Astrocyte (in vitro differentiated cells and primary cell): ENCODE data around the gene PHKG1. TPM values are rescaled to one million over a fixed set of nuclear protein-coding genes. Genes with fewer than 3 reads are reported as not detected.
A peak's percentile ranks its signal among the peaks of the same experiment; 100 is the strongest.
"Not testable (repeated sequence)": the region's sequence is repeated elsewhere in the genome, so short reads cannot be mapped to it uniquely, and the experiment has no call there.

Experiments used
- DNase-seq: peaks from one replicate; pipeline ENCODE4 v3.0.0-alpha.2; 2010; ENCODE audit warnings: low read depth
- FAIRE-seq: peaks from 2 replicates; lab custom pipeline; 2011; peaks lifted over from hg19 to GRCh38; lab: Jason Lieb, UNC
- H2AFZ ChIP-seq: 2 replicates; pipeline ENCODE4 v1.6.0; 2012; ENCODE audit warnings: low read depth, low read length, inconsistent platforms
- H3K27ac ChIP-seq: 2 replicates; pipeline ENCODE4 v1.5.1; 2011; ENCODE audit warnings: low read depth, low read length, inconsistent platforms
- H3K27me3 ChIP-seq: 2 replicates; pipeline ENCODE4 v1.6.0; 2011; ENCODE audit warnings: low read length, inconsistent platforms; ENCODE audit not compliant: insufficient read depth
- H3K36me3 ChIP-seq: 2 replicates; pipeline ENCODE4 v1.5.1; 2011; ENCODE audit warnings: low read length, inconsistent platforms; ENCODE audit not compliant: insufficient read depth
- H3K4me1 ChIP-seq: 2 replicates; pipeline ENCODE4 v1.5.1; 2011; ENCODE audit warnings: low read length, inconsistent platforms; ENCODE audit not compliant: insufficient read depth
- H3K4me2 ChIP-seq: 2 replicates; pipeline ENCODE4 v1.6.0; 2012; ENCODE audit warnings: low read length, inconsistent platforms
- H3K4me3 ChIP-seq: 2 replicates; pipeline ENCODE4 v1.5.1; 2011; ENCODE audit warnings: low read depth, mild to moderate bottlenecking, low read length, inconsistent platforms; ENCODE audit not compliant: insufficient read depth
- H3K79me2 ChIP-seq: 2 replicates; pipeline ENCODE4 v1.6.0; 2012; ENCODE audit warnings: mild to moderate bottlenecking, low read length, inconsistent platforms; ENCODE audit not compliant: insufficient read depth
- H3K9ac ChIP-seq: 2 replicates; pipeline ENCODE4 v1.6.0; 2012; ENCODE audit warnings: mild to moderate bottlenecking, low read length, inconsistent platforms
- H3K9me3 ChIP-seq: 2 replicates; pipeline ENCODE4 v1.5.1; 2012; ENCODE audit warnings: low read depth, mild to moderate bottlenecking, low read length, inconsistent platforms; ENCODE audit not compliant: insufficient read depth
- H4K20me1 ChIP-seq: 2 replicates; pipeline ENCODE4 v1.6.0; 2012; ENCODE audit warnings: low read length, inconsistent platforms; ENCODE audit not compliant: insufficient read depth
- H3K27ac Mint-ChIP-seq: one replicate; pipeline ENCODE4 v1.8.0; 2021; ENCODE audit warnings: mild to moderate bottlenecking, mixed read lengths; ENCODE audit not compliant: unreplicated experiment
- H3K27me3 Mint-ChIP-seq: one replicate; pipeline ENCODE4 v1.8.0; 2021; ENCODE audit warnings: low read depth, mixed read lengths; ENCODE audit not compliant: unreplicated experiment
- H3K36me3 Mint-ChIP-seq: one replicate; pipeline ENCODE4 v1.8.0; 2021; ENCODE audit warnings: low read depth, mixed read lengths; ENCODE audit not compliant: unreplicated experiment
- H3K4me1 Mint-ChIP-seq: one replicate; pipeline ENCODE4 v1.8.0; 2021; ENCODE audit warnings: low read depth, mixed read lengths; ENCODE audit not compliant: unreplicated experiment
- H3K4me3 Mint-ChIP-seq: one replicate; pipeline ENCODE4 v1.8.0; 2021; ENCODE audit warnings: mild to moderate bottlenecking, moderate library complexity, mixed read lengths; ENCODE audit not compliant: unreplicated experiment
- H3K9me3 Mint-ChIP-seq: one replicate; pipeline ENCODE4 v1.8.0; 2021; ENCODE audit warnings: mild to moderate bottlenecking, mixed read lengths; ENCODE audit not compliant: unreplicated experiment
- EZH2 ChIP-seq: IDR thresholded peaks from 2 replicates; pipeline ENCODE4 v1.6.1; 2012; ENCODE audit warnings: mild to moderate bottlenecking, low read length, inconsistent platforms; ENCODE audit not compliant: insufficient read depth
- total RNA-seq: library from RNA; stranded (reverse); gene quantifications from 2 replicates; pipeline ENCODE4 v1.2.1, GENCODE V29; 2021
- TF ChIP-seq, protein P1 (sequence below): IDR thresholded peaks from 2 replicates; pipeline ENCODE4 v1.5.1; 2011; ENCODE audit warnings: low read depth, mild to moderate bottlenecking, inconsistent platforms, low read length, moderate library complexity; ENCODE audit not compliant: insufficient read depth

The PHKG1 gene
- total RNA-seq, 1 donor from 2014 or later, result not detected

DNA sequence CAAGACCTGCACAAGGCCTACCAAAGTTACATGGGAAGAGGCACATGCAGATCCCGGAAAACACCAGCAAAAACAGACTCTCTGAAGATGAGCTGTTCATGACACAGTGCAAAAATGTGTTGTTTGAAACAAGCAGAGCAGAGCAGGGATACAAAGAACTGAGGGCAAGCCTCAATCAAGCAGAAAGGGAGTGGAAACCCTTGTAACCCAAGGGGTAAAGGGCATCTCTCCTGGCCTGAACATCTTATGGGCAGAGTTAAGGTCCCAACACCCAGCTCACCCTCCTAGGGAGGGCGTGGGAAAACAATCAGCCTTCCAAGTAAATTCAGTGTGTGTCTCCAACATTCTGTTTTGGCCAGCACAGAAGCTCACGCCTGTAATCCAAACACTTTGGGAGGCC is 52.0 kb downstream of the PHKG1 start:
- FAIRE-seq (no peak), DNase-seq (no peak)
- Mint-ChIP-seq H3K36me3 (no peaks in the 10 kb centered on the region), H3K9me3 (no peaks in the 10 kb centered on the region), H3K4me1 (no peaks in the 10 kb centered on the region), H3K27me3 (no peaks in the 10 kb centered on the region), H3K4me3 (no peak overlapping the region), H3K27ac (no peak overlapping the region)
- H3K4me1 ChIP-seq, result no peaks in the 10 kb centered on the region
- H4K20me1 ChIP-seq, result no peaks in the 10 kb centered on the region
- H3K9me3 ChIP-seq, result no peaks in the 10 kb centered on the region
- H3K4me2 ChIP-seq, result no peak overlapping the region
- H3K79me2 ChIP-seq, result no peaks in the 10 kb centered on the region
- H3K27me3 ChIP-seq, result no peaks in the 10 kb centered on the region
- no peak overlapping the region for H3K27ac ChIP-seq
- no peak overlapping the region for H2AFZ ChIP-seq
- H3K4me3 ChIP-seq, result no peak overlapping the region
- H3K9ac ChIP-seq, result no peak overlapping the region
- no peak for TF ChIP-seq EZH2
- TF ChIP-seq, protein P1, sequence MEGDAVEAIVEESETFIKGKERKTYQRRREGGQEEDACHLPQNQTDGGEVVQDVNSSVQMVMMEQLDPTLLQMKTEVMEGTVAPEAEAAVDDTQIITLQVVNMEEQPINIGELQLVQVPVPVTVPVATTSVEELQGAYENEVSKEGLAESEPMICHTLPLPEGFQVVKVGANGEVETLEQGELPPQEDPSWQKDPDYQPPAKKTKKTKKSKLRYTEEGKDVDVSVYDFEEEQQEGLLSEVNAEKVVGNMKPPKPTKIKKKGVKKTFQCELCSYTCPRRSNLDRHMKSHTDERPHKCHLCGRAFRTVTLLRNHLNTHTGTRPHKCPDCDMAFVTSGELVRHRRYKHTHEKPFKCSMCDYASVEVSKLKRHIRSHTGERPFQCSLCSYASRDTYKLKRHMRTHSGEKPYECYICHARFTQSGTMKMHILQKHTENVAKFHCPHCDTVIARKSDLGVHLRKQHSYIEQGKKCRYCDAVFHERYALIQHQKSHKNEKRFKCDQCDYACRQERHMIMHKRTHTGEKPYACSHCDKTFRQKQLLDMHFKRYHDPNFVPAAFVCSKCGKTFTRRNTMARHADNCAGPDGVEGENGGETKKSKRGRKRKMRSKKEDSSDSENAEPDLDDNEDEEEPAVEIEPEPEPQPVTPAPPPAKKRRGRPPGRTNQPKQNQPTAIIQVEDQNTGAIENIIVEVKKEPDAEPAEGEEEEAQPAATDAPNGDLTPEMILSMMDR, result no peak
- no peaks in the 10 kb centered on the region for H3K36me3 ChIP-seq

DNA sequence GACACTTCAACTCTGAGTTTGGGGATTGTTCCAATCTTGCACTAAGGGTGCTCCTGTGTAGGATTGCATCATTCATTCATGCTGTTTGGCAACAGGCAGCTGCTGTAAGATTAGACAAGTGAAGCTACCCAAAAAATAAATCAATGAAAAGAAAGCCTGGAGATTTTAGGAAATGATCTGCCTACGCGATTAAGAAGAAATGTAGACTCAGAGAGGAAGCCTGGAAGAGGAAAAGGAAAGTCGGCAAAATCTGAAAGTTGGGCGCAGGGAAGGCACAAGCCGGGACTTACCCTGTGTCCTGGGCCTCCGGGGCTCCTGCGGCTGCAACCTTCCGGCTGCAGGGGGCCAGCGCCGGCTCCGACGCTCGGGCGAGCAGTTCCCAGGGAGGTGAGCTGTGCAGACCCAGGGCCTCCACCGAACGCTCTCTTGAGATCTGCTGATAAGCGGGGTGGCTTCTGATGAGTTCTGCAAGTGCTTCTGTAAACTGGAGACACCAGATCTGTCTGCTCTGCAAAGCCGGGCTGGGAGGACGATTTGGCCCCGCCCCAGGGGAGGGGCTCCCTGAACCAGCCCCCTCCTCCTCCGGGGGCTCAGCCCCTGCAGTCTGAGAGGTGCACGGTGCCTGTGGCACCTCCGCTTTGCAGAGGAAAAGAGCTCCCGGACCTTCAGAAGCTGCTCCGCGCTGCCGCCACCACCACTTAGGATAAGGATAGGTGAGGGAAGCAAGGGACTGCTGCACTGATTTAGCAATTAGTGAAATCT is 58.9 kb downstream of the PHKG1 start:
- Mint-ChIP-seq H3K4me1 (peaks cover 14% of the 10 kb centered on the region), H3K36me3 (peaks cover 6% of the 10 kb centered on the region), H3K27ac (peak overlapping the region; percentile 83), H3K27me3 (no peaks in the 10 kb centered on the region), H3K9me3 (no peaks in the 10 kb centered on the region), H3K4me3 (peak overlapping the region; percentile 96)
- H3K9me3 ChIP-seq, result no peaks in the 10 kb centered on the region
- peak overlapping the region; percentile 38 for H3K27ac ChIP-seq
- peak overlapping the region; percentile 87 for H3K4me2 ChIP-seq
- no peaks in the 10 kb centered on the region for H3K36me3 ChIP-seq
- H2AFZ ChIP-seq, result peak overlapping the region; percentile 87
- TF ChIP-seq EZH2, result no peak
- TF ChIP-seq, protein P1, result peak; percentile 12
- peaks cover 4% of the 10 kb centered on the region for H3K79me2 ChIP-seq
- H4K20me1 ChIP-seq, result no peaks in the 10 kb centered on the region
- H3K9ac ChIP-seq, result peak overlapping the region; percentile 79
- DNase-seq, result peak; percentile 56
- H3K4me3 ChIP-seq, result peak overlapping the region; percentile 76
- H3K27me3 ChIP-seq, result no peaks in the 10 kb centered on the region
- no peak for FAIRE-seq
- peaks cover 5% of the 10 kb centered on the region for H3K4me1 ChIP-seq

DNA sequence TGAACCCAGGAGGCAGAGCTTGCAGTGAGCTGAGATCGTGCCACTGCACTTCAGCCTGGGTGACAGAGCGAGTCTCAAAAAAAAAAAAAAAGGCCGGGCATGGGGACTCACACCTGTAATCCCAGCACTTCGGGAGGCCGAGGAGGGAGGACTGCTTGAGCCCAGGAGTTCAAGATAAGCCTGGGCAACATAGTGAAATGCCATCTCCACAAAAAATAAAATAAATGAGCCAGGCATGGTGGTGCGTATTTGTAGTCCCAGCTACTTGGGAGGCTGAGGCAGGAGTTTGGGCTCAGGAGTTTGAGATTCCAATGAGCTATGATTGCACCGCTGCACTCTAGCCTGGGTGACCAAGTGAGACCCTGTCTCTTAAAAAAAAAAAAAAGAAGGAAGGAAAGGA is 60.2 kb downstream of the PHKG1 start:
- not testable (repeated sequence) for H3K4me2 ChIP-seq, FAIRE-seq, H3K4me1 ChIP-seq, H3K9me3 Mint-ChIP-seq, H3K9me3 ChIP-seq, H4K20me1 ChIP-seq, H3K36me3 Mint-ChIP-seq, H3K27ac ChIP-seq, H3K4me3 ChIP-seq, H2AFZ ChIP-seq, H3K9ac ChIP-seq, DNase-seq, H3K79me2 ChIP-seq, H3K27me3 ChIP-seq, H3K27ac Mint-ChIP-seq, H3K36me3 ChIP-seq, H3K27me3 Mint-ChIP-seq
- H3K4me3 Mint-ChIP-seq, result peak overlapping the region; percentile 96
- peaks cover 14% of the 10 kb centered on the region for H3K4me1 Mint-ChIP-seq

DNA sequence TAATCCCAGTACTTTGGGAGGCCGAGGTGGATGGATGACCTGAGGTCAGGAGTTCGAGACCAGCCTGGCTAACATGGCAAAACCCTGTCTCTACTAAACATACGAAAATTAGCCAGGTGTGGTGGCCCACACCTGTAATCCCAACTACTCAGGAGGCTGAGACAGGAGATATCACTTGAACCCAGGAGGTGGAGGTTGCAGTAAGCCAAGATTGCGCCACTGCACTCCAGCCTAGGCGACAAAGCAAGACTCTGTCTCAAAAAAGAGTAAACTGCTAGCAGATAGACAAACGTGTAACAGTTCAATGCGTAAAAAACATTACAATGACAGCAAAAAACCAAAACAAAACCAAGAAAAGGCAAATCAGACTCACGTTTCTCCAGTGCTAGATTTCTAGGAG is 61.2 kb downstream of the PHKG1 start:
- H3K27ac ChIP-seq, H3K4me1 ChIP-seq, DNase-seq, H2AFZ ChIP-seq, H3K79me2 ChIP-seq, H3K4me3 ChIP-seq, H3K27me3 Mint-ChIP-seq, FAIRE-seq, H3K27me3 ChIP-seq, H3K9ac ChIP-seq, H3K9me3 Mint-ChIP-seq, H3K4me2 ChIP-seq, H4K20me1 ChIP-seq, H3K27ac Mint-ChIP-seq, H3K9me3 ChIP-seq, H3K36me3 ChIP-seq: not testable (repeated sequence)
- Mint-ChIP-seq H3K4me3 (peak overlapping the region; percentile 96), H3K4me1 (peaks cover 15% of the 10 kb centered on the region), H3K36me3 (peaks cover 10% of the 10 kb centered on the region)
